Smooth muscle cell (in vitro differentiated cells): ENCODE results near the gene CTXN1. TPM values are rescaled to one million over a fixed set of nuclear protein-coding genes. Genes with fewer than 3 reads are reported as not detected.

ENCODE experiments used
- DNase-seq: peaks from one replicate; lab custom pipeline; 2025; ENCODE audit not compliant: unreplicated experiment; lab: John Stamatoyannopoulos, UW
- H2AFZ ChIP-seq: fragments of 200-600 bp; sonication (generic); 2 replicates; pipeline ENCODE4 v1.6.0; 2016; ENCODE audit warnings: antibody characterized with exemption, low read depth, mild to moderate bottlenecking
- H3F3A ChIP-seq: fragments of 200-600 bp; sonication (generic); 2 replicates; pipeline ENCODE4 v1.6.0; 2017; ENCODE audit warnings: antibody characterized with exemption, low read depth
- H3K27ac ChIP-seq: fragments of 200-600 bp; sonication (generic); 2 replicates; pipeline ENCODE4 v1.5.1; 2016; ENCODE audit warnings: low read depth, mild to moderate bottlenecking
- H3K27me3 ChIP-seq: fragments of 200-600 bp; sonication (generic); 2 replicates; pipeline ENCODE4 v1.6.1; 2016; ENCODE audit warnings: low read depth, mild to moderate bottlenecking
- H3K36me3 ChIP-seq: fragments of 200-600 bp; sonication (generic); 2 replicates; pipeline ENCODE4 v1.5.1; 2016; ENCODE audit warnings: low read depth
- H3K4me1 ChIP-seq: fragments of 200-600 bp; sonication (generic); 2 replicates; pipeline ENCODE4 v1.5.1; 2016; ENCODE audit warnings: low read depth
- H3K4me2 ChIP-seq: fragments of 200-600 bp; sonication (generic); 2 replicates; pipeline ENCODE4 v1.6.0; 2016; ENCODE audit warnings: mild to moderate bottlenecking
- H3K4me3 ChIP-seq: fragments of 200-600 bp; sonication (generic); 2 replicates; pipeline ENCODE4 v1.5.1; 2016; ENCODE audit warnings: mild to moderate bottlenecking
- H3K79me2 ChIP-seq: fragments of 200-600 bp; sonication (generic); 2 replicates; pipeline ENCODE4 v1.6.0; 2016; ENCODE audit warnings: low read depth, mild to moderate bottlenecking
- H3K9ac ChIP-seq: fragments of 200-600 bp; sonication (generic); 2 replicates; pipeline ENCODE4 v1.6.0; 2016; ENCODE audit warnings: low read depth
- H3K9me3 ChIP-seq: fragments of 200-600 bp; sonication (generic); replicated peaks from 2 replicates; pipeline ENCODE4 v1.5.1; 2016; ENCODE audit warnings: low read depth
- H4K20me1 ChIP-seq: fragments of 200-600 bp; sonication (generic); 2 replicates; pipeline ENCODE4 v1.6.0; 2016; ENCODE audit warnings: low read depth
- WGBS: methylation state at CpG from one replicate; pipeline ENCODE4 v1.1.7; 2016; ENCODE audit warnings: low lambda C conversion rate; 5-methylcytosine and 5-hydroxymethylcytosine counted together
- polyA plus RNA-seq: library from polyadenylated mRNA; unstranded; fragments of >200 nt; fragmentation: Nextera tagmentation; extraction: Ambion mirVana; gene quantifications from 2 replicates; pipeline ENCODE4 v1.2.1, GENCODE V29; 2016
- total RNA-seq: library from RNA; depleted of rRNA; stranded (reverse); fragments of >200 nt; gene quantifications from 2 replicates; pipeline ENCODE4 v1.2.3, GENCODE V29; 2014
- TF ChIP-seq, protein P1 (sequence below): fragments of 200-600 bp; sonication (generic); IDR thresholded peaks from 2 replicates; pipeline ENCODE4 v1.5.1; 2017; ENCODE audit warnings: borderline replicate concordance, mild to moderate bottlenecking, antibody characterized with exemption; ENCODE audit not compliant: insufficient read depth, poor library complexity, severe bottlenecking

CTXN1 gene
- total and polyA plus RNA-seq, 2 experiments from 2014 or later = 4.8 to 25.4 TPM

DNA sequence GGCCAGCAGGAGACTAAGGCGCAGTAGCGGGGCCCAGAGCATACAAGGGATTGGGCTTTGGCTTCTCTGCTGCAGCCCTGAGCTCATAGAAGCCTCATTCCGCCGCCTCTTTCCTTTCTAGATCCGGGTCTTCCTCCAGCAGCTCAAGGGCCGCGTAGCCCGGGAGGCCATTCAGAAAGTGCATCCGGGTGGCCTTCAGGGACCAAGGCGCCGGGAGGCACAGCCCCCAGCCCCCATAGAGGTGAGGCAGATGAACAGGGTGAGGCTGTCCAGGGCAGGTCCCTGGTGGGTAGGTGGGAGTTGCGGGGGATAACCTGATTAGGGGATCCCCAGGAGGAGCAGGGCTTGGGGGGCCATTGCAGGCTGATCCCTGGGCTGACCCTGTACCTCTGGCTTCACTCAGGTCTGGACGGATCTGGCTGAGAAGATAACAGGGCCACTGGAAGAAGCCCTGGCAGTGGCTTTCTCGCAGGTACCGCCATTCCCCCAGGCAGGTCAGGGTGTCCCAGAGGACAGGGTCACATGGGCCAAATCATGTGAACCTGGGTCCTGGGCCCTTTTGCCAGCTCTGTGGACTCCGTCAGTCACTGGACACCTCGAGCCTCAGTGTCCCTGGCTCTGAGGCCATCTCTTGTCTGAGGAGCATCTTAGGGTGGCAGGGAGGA is 4.5 kb downstream of the CTXN1 start:
- Histone ChIP-seq H3K4me3 (peak overlapping the region; percentile 45), H3K27ac (peak overlapping the region; percentile 46), H3K9me3 (no peaks in the 10 kb centered on the region), H3K36me3 (no peaks in the 10 kb centered on the region), H3K27me3 (no peaks in the 10 kb centered on the region), H4K20me1 (peaks cover 10% of the 10 kb centered on the region), H3K79me2 (no peaks in the 10 kb centered on the region), H3K9ac (no peak overlapping the region), H2AFZ (no peak overlapping the region), H3K4me2 (peak overlapping the region; percentile 83), H3F3A (peaks cover 7% of the 10 kb centered on the region), H3K4me1 (peaks cover 6% of the 10 kb centered on the region)
- TF ChIP-seq, protein P1, sequence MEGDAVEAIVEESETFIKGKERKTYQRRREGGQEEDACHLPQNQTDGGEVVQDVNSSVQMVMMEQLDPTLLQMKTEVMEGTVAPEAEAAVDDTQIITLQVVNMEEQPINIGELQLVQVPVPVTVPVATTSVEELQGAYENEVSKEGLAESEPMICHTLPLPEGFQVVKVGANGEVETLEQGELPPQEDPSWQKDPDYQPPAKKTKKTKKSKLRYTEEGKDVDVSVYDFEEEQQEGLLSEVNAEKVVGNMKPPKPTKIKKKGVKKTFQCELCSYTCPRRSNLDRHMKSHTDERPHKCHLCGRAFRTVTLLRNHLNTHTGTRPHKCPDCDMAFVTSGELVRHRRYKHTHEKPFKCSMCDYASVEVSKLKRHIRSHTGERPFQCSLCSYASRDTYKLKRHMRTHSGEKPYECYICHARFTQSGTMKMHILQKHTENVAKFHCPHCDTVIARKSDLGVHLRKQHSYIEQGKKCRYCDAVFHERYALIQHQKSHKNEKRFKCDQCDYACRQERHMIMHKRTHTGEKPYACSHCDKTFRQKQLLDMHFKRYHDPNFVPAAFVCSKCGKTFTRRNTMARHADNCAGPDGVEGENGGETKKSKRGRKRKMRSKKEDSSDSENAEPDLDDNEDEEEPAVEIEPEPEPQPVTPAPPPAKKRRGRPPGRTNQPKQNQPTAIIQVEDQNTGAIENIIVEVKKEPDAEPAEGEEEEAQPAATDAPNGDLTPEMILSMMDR = no peak
- DNase-seq = no peak
- 84% methylated on average over 17 of the region's 17 CpGs for WGBS

DNA sequence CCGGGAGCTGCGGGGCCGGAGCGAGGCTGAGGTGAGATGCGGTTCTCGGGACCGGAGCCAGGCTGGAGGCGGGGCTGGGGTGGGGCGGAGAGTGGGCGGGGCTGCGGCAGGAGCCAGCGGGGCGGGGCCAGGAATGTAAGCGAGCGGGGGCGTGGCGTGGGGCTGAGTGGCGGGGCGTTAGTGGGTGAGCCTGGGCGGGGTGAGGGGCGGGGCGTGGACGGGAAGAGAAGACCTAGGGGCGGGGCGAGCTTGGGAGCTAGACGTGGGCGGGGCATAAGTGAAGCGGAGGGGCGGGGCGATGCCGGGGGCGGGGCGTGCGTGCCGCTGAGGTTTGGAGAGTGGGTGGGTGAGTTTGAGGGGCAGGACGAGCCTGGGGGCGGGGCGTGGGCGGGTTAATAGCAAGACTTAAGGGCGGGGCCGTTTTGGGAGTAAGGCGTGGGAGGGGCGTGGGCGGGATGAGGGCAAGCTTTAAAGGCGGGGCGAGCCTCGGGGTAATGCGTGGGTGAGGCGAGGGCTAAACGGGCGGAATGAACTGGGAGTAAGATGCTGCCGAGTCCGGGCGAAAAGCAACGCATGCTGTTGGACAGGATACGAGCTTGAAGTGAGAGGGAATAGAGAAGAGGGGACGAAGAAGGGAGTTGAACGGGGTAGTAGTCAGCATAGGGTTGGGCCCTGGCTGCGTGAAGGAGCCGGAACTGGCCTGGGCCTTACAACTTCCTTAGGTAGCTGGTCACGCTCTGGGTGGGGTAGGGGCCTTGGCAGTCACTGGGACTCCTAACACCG is 5.2 kb downstream of the CTXN1 start:
- Histone ChIP-seq H4K20me1 (peaks cover 10% of the 10 kb centered on the region), H3K4me2 (peak overlapping the region; percentile 89)

DNA sequence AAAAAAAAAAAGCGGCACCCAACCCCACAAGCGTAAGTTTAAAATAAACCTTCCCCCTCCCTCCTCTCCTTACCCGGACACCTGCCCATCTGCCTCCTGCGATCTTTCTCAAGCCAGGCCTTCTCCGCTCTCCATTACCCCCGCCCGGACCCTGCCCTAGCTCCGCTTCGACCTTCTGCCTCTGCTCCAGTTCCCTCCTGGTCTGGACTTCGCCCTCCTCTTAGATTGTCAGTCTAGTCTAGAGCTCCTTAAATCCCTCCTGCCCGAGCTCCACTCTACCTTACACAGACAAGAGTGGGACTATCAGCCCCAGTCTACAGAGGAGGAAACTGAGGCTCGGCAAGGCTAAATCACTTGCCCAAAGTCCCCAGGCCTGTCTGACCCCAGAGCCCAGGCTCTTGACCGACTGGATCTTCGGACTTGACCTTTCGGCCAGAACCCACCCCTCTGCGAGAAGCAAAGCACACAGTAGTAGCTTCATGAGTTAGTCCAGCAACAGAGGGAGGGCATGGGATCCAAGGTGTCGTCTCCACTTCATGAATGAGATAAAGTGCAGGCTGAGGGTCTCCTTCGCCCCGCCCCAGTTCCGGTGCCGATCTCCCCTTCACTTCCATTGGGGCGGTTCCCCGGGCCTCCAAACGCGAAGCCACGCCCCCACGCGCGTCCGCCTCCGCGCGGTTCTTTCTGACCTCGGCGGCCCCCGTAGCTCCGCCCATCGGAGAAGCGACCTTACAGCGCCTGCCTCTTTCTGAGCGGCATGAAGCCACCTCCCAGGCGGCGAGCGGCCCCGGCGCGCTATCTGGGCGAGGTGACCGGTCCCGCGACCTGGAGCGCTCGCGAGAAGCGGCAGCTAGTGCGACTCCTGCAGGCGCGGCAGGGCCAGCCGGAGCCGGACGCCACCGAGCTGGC is 6.1 kb downstream of the CTXN1 start, which contains the start of gene SNAPC2:
Gene SNAPC2, plus strand, starts transcription at position 729 of the 909 bp plus-strand sequence. Its CDS starts 29 bp downstream, at position 758.
- no peaks in the 10 kb centered on the region for H3K9me3 ChIP-seq

More for the DNA sequence above, 5.2 kb downstream of the CTXN1 start:
- Histone ChIP-seq H3K36me3 (no peaks in the 10 kb centered on the region), H3K79me2 (no peaks in the 10 kb centered on the region), H3K27me3 (no peaks in the 10 kb centered on the region), H3F3A (peaks cover 7% of the 10 kb centered on the region), H2AFZ (no peak overlapping the region), H3K4me1 (peaks cover 14% of the 10 kb centered on the region), H3K27ac (peak overlapping the region; percentile 56), H3K4me3 (peak overlapping the region; percentile 94), H3K9me3 (no peaks in the 10 kb centered on the region), H3K9ac (peak overlapping the region; percentile 48)
- WGBS = 6% methylated on average over 28 of the region's 62 CpGs
- DNase-seq = peak; percentile 99
- TF ChIP-seq, protein P1 = no peak

More for the DNA sequence above, 6.1 kb downstream of the CTXN1 start, which contains the start of gene SNAPC2:
- Histone ChIP-seq H3K79me2 (no peaks in the 10 kb centered on the region), H3K4me3 (peak within 1 kb of the TSS; percentile 94), H3K4me2 (peak within 1 kb of the TSS; percentile 89), H3K36me3 (no peaks in the 10 kb centered on the region), H3K27me3 (no peaks in the 10 kb centered on the region), H3K9ac (peak within 1 kb of the TSS; percentile 48), H3K27ac (peak within 1 kb of the TSS; percentile 56), H2AFZ (peak within 1 kb of the TSS; percentile 34), H4K20me1 (peaks cover 10% of the 10 kb centered on the region), H3K4me1 (peaks cover 15% of the 10 kb centered on the region), H3F3A (peaks cover 7% of the 10 kb centered on the region)
- DNase-seq = peak; percentile 99
- TF ChIP-seq, protein P1 = peak; percentile 12
- 19% methylated on average over 61 of the region's 62 CpGs for WGBS
